Colonic mucosa (tissue), 4 donors: ENCODE measurements around the gene AOAH. TPM values are rescaled to one million over a fixed set of nuclear protein-coding genes. Genes with fewer than 3 reads are reported as not detected.

ENCODE experiments used
- DNase-seq: peaks from one replicate; pipeline ENCODE4 v3.0.0-alpha.2; 2020
- H3K27ac ChIP-seq: fragments of 200-600 bp; one replicate; pipeline ENCODE4 v1.8.0; 2021
- H3K27me3 ChIP-seq: fragments of 200-600 bp; one replicate; pipeline ENCODE4 v1.8.0; 2021
- H3K36me3 ChIP-seq: fragments of 200-600 bp; one replicate; pipeline ENCODE4 v1.8.0; 2021
- H3K4me1 ChIP-seq: fragments of 200-600 bp; one replicate; pipeline ENCODE4 v1.8.0; 2021; ENCODE audit warnings: mild to moderate bottlenecking
- H3K4me3 ChIP-seq: fragments of 200-600 bp; one replicate; pipeline ENCODE4 v1.8.0; 2021
- H3K9ac ChIP-seq, 2 donors: one replicate each; pipeline ENCODE4 v1.7.0; 2013; ENCODE audit warnings: control low read depth in 2 of 2, low read depth in 2 of 2, low read length in 2 of 2
- H3K9me3 ChIP-seq: fragments of 200-600 bp; one replicate; pipeline ENCODE4 v1.8.0; 2021
- CTCF ChIP-seq: fragments of 200-600 bp; IDR thresholded peaks from one replicate; pipeline ENCODE4 v1.8.0; 2022; ENCODE audit warnings: antibody characterized with exemption, mild to moderate bottlenecking
- intact Hi-C: fragments of 100-400 bp; cut with DNase I; formaldehyde crosslinking; loops from one replicate; pipeline ENCODE4 v1.14.1; 2022
- total RNA-seq, 2 donors: library from RNA; stranded (reverse); fragmentation: NEBNext Ultra II Directional in 1 of 2; extraction: Animal tissue kit (Norgen Biotek cat#: 25700) in 1 of 2; gene quantifications; one replicate each; pipeline ENCODE4 v1.2.1, GENCODE V29; 2021
- donor health status: healthy.
- donor health status: DM: no; HTN: no; CAD: no.
- donor health status: DM: no; HTN: no; CAD: no.

The AOAH gene
- total RNA-seq, 2 donors from 2014 or later = 22.2 to 46.1 TPM

DNA sequence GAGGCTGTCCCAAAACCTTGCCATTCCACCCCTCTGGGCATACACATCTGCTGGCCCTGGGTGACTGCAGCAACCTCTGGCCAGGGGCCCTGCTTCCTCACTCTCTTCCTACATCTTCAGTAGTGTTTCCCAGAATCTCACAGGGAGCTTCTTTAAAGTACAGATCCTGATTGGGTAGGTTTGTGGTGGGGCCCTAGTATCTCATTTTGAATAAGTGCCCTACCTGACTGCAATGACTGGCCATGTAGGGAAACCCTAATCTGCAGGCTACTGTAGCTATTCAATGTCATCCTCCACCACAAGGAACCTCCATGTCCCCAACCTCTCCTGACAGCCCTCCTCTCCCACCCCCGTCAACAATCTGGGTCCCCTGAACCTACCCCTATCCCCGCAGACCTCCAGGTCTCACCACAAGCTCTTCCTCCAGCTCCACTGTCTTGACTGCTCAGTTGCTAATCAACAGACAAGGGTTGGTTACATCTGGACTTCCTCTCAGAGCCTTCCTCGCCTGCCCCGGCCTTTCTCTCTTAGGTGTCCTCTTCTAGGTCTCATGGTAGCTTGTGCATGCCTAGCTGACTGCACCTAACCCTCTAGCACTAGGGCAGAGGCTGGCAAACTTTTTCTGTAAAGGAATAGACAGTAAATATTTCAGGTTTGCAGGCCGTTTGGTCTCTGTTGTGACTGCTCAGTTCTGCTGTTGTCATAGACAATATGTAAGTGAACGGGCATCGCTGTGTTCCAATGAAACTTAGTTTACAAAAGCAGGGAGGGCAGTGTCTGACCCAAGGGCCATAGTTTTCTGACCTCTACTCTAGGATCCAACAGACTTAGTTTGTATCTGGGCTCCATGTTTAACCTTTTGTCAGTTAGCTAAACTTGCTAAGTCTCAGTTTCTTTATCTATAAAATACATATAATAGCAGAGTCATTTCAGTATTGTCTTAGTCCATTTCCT is 121.1 kb downstream of the AOAH start:
- H3K4me3 ChIP-seq = no peak overlapping the region
- no peak for TF ChIP-seq CTCF
- no peaks in the 10 kb centered on the region for H3K27me3 ChIP-seq
- intact Hi-C loops = no loop called here
- no peak overlapping the region for H3K27ac ChIP-seq
- H3K4me1 ChIP-seq = no peaks in the 10 kb centered on the region
- H3K9ac ChIP-seq = no peak overlapping the region
- DNase-seq = no peak
- no peaks in the 10 kb centered on the region for H3K36me3 ChIP-seq
- H3K9me3 ChIP-seq = no peaks in the 10 kb centered on the region

DNA sequence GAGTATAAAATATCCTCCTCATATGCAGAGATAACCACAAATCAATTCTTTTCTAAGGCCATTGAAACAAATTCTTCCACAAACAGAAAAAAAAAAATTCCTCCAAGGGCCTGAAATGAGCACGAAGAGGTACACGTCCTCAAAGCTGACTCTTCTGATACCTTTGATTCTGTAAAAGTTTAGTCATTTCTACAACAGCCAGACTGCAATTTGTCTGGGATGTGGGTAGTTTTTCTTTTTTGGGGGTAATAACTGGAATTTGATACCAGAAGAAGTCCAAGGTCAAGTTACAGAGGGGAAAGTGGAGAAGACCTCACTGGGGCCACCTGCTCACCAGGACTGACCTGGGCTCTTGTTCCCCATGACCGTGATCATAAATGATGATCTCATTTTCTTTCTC is 121.8 kb downstream of the AOAH start:
- no peak for TF ChIP-seq CTCF
- no peak for DNase-seq
- no peaks in the 10 kb centered on the region for H3K27me3 ChIP-seq
- H3K4me1 ChIP-seq = no peaks in the 10 kb centered on the region
- H3K36me3 ChIP-seq = no peaks in the 10 kb centered on the region
- intact Hi-C loops = no loop called here
- H3K4me3 ChIP-seq = no peak overlapping the region
- H3K9ac ChIP-seq = no peak overlapping the region
- H3K27ac ChIP-seq = no peak overlapping the region
- H3K9me3 ChIP-seq = no peaks in the 10 kb centered on the region

DNA sequence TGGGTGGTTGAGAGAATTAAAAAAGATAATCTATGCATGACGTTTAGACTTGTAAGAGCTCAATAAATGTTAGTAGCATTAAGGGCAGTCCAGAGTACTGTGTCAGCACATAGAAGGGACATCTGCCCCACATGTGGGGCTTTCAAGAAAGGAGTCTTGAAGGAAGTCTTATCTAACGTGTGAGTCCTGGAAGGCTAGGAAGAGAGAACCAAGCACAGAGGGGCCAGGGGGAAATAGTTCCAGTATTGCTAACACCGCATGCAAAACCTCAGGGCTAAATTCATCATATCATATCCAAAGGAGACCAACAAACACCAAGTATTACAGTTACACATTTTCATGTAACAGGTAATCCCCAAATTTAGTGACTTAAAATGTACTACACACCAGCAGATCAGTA is 122.7 kb downstream of the AOAH start:
- Histone ChIP-seq H3K9ac (no peak overlapping the region), H3K9me3 (no peaks in the 10 kb centered on the region), H3K27me3 (no peaks in the 10 kb centered on the region), H3K36me3 (no peaks in the 10 kb centered on the region), H3K4me1 (no peaks in the 10 kb centered on the region), H3K27ac (no peak overlapping the region), H3K4me3 (no peak overlapping the region)
- no peak for TF ChIP-seq CTCF
- no peak for DNase-seq
- intact Hi-C loops = no loop called here

- no peak for TF ChIP-seq CTCF
- DNase-seq = no peak
- H3K4me3 ChIP-seq = no peak overlapping the region
- intact Hi-C loops = no loop called here
- no peak overlapping the region for H3K27ac ChIP-seq
- no peaks in the 10 kb centered on the region for H3K27me3 ChIP-seq
- no peaks in the 10 kb centered on the region for H3K4me1 ChIP-seq
- H3K36me3 ChIP-seq = no peaks in the 10 kb centered on the region
- H3K9me3 ChIP-seq = no peaks in the 10 kb centered on the region
- H3K9ac ChIP-seq = no peak overlapping the region
Measured at GRCh38 chr7:36600869-36601530, 123.3 kb downstream of the AOAH start.

DNA sequence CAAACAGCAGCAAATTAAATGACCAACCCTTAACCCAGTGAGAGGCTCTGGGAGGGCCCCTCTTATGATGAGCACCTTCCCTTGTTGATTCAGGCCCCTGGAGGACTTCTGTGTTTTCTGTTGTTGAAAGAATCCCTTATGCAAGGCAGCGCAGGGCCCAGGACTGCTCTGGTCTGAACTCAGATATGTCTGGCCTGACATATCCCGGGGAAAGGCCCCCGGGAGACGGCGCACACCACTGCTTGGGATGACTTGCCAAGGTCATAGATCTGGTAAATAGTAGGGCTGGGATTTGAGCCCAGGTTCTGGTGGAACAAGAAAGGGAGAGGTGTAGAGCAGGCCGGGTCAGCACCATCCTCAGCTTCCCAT is 124.0 kb downstream of the AOAH start:
- no peak overlapping the region for H3K4me3 ChIP-seq
- H3K36me3 ChIP-seq = no peaks in the 10 kb centered on the region
- no peaks in the 10 kb centered on the region for H3K27me3 ChIP-seq
- no peak for DNase-seq
- H3K27ac ChIP-seq = no peak overlapping the region
- no peaks in the 10 kb centered on the region for H3K4me1 ChIP-seq
- intact Hi-C loops = no loop called here
- H3K9ac ChIP-seq = no peak overlapping the region
- H3K9me3 ChIP-seq = no peaks in the 10 kb centered on the region
- no peak for TF ChIP-seq CTCF
